ENCODE measurements around the gene AGTRAP.

DNA sequence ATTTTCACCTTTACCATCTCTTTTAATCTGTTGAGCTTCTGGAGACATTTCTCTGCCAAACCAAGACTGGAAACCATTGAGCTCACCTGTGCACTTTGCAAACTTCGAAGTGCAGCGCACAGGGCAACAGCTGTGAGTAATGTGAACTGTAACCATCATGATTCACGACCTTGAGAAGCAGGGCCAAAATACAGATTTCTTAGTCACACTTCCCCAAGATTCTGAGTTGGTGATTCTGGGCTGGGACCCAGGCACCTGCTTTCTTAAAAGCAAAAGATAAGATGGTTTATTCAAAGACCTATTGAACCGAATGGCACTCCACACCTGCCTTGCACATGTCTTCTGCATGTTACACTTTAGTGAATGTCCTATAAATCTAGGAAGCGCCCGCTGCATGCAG, 10.2 kb downstream of the AGTRAP start:
- TF ChIP-seq CTCF (IDR thresholded peaks at IDR 0.05) (no peak), POLR2A (IDR thresholded peaks at IDR 0.05) (no peak)
